Liver (tissue), 9 donors: ENCODE data around the gene MKKS. TPM values are rescaled to one million over a fixed set of nuclear protein-coding genes. Genes with fewer than 3 reads are reported as not detected.

Experiments
- DNase-seq: peaks from one replicate; pipeline ENCODE4 v3.0.0-alpha.2; 2017; ENCODE audit warnings: low spot score
- H3K27ac ChIP-seq, 2 donors: one replicate each; pipeline ENCODE4 v1.7.0; 2013; ENCODE audit warnings: inconsistent platforms in 2 of 2, low read length in 2 of 2, control low read depth in 1 of 2, low read depth in 1 of 2, mild to moderate bottlenecking in 1 of 2
- H3K27me3 ChIP-seq, 4 donors: one replicate each; pipeline versions ENCODE4 v1.6.1 to v1.7.0; 2013; ENCODE audit warnings: low read length in 3 of 4, inconsistent platforms in 1 of 4, mild to moderate bottlenecking in 1 of 4, moderate library complexity in 1 of 4; ENCODE audit not compliant: control insufficient read depth in 4 of 4, insufficient read depth in 4 of 4
- H3K36me3 ChIP-seq, 4 donors: one replicate each; pipeline versions ENCODE4 v1.6.1 to v1.7.0; 2013; ENCODE audit warnings: low read length in 3 of 4, mild to moderate bottlenecking in 3 of 4, low read depth in 1 of 4, moderate library complexity in 1 of 4; ENCODE audit not compliant: control insufficient read depth in 4 of 4, insufficient read depth in 3 of 4
- H3K4me1 ChIP-seq, 4 donors: one replicate each; pipeline versions ENCODE4 v1.6.1 to v1.7.0; 2013; ENCODE audit warnings: low read length in 3 of 4, mild to moderate bottlenecking in 3 of 4, moderate library complexity in 1 of 4; ENCODE audit not compliant: control insufficient read depth in 4 of 4, insufficient read depth in 4 of 4
- H3K4me3 ChIP-seq, 3 donors: one replicate each; pipeline versions ENCODE4 v1.6.1 to v1.7.0; 2013; ENCODE audit warnings: low read length in 3 of 3, control low read depth in 1 of 3, low read depth in 1 of 3, mild to moderate bottlenecking in 1 of 3
- H3K9ac ChIP-seq, 2 donors: one replicate each; pipeline ENCODE4 v1.7.0; 2013; ENCODE audit warnings: low read length in 2 of 2, mild to moderate bottlenecking in 2 of 2, moderate library complexity in 2 of 2, control low read depth in 1 of 2, low read depth in 1 of 2
- H3K9me3 ChIP-seq, 4 donors: one replicate each; pipeline versions ENCODE4 v1.6.1 to v1.7.0; 2013; ENCODE audit warnings: low read length in 3 of 4; ENCODE audit not compliant: control insufficient read depth in 4 of 4
- ATF3 ChIP-seq: IDR thresholded peaks from 2 replicates; pipeline ENCODE4 v1.6.1; 2016; ENCODE audit warnings: antibody characterized with exemption
- CTCF ChIP-seq: fragments of 150-350 bp; IDR thresholded peaks from 2 replicates; pipeline ENCODE4 v1.5.1; 2017; ENCODE audit warnings: improper control_type of control experiment, low read depth, low read length; ENCODE audit not compliant: missing input control
- FOXA1 ChIP-seq: IDR thresholded peaks from 2 replicates; pipeline ENCODE4 v1.6.1; 2016; ENCODE audit warnings: antibody characterized with exemption
- FOXA2 ChIP-seq: IDR thresholded peaks from 2 replicates; pipeline ENCODE4 v1.6.1; 2016; ENCODE audit warnings: antibody characterized with exemption
- GABPA ChIP-seq, 2 donors: IDR thresholded peaks in 1 of 2; conservative IDR thresholded peaks in 1 of 2; 2 replicates each; pipeline ENCODE4 v1.6.1; 2016; ENCODE audit warnings: antibody characterized with exemption in 2 of 2, mild to moderate bottlenecking in 1 of 2, moderate library complexity in 1 of 2
- HNF4A ChIP-seq, 2 donors: conservative IDR thresholded peaks; 2 replicates each; pipeline ENCODE4 v1.6.1; 2016; ENCODE audit warnings: antibody characterized with exemption in 2 of 2, mild to moderate bottlenecking in 2 of 2
- HNF4G ChIP-seq: IDR thresholded peaks from 2 replicates; pipeline ENCODE4 v1.6.1; 2016; ENCODE audit warnings: antibody characterized with exemption
- JUND ChIP-seq, 2 donors: IDR thresholded peaks; 2 replicates each; pipeline ENCODE4 v1.6.1; 2016; ENCODE audit warnings: antibody characterized with exemption in 2 of 2
- MAX ChIP-seq: IDR thresholded peaks from 2 replicates; pipeline ENCODE4 v1.6.1; 2016; ENCODE audit warnings: antibody characterized with exemption
- NR2F2 ChIP-seq: IDR thresholded peaks from 2 replicates; pipeline ENCODE4 v1.6.1; 2016; ENCODE audit warnings: antibody characterized with exemption
- RAD21 ChIP-seq, 2 donors: IDR thresholded peaks; 2 replicates each; pipeline ENCODE4 v1.6.1; 2016; ENCODE audit warnings: antibody characterized with exemption in 2 of 2, mild to moderate bottlenecking in 2 of 2
- REST ChIP-seq: IDR thresholded peaks from 2 replicates; pipeline ENCODE4 v1.6.1; 2016; ENCODE audit warnings: antibody characterized with exemption, mild to moderate bottlenecking
- RXRA ChIP-seq, 2 donors: IDR thresholded peaks; 2 replicates each; pipeline ENCODE4 v1.6.1; 2017 to 2018; ENCODE audit warnings: antibody characterized with exemption in 2 of 2, mild to moderate bottlenecking in 1 of 2
- SP1 ChIP-seq: IDR thresholded peaks from 2 replicates; pipeline ENCODE4 v1.6.1; 2018; ENCODE audit warnings: antibody characterized with exemption, mild to moderate bottlenecking
- TAF1 ChIP-seq: conservative IDR thresholded peaks from 2 replicates; pipeline ENCODE4 v1.6.1; 2016; ENCODE audit warnings: antibody characterized with exemption, mild to moderate bottlenecking
- YY1 ChIP-seq: IDR thresholded peaks from 2 replicates; pipeline ENCODE4 v1.6.1; 2016; ENCODE audit warnings: antibody characterized with exemption, mild to moderate bottlenecking
- ZBTB33 ChIP-seq: IDR thresholded peaks from 2 replicates; pipeline ENCODE4 v1.6.1; 2016; ENCODE audit warnings: antibody characterized with exemption
- WGBS: extraction: QIAGEN DNeasy Blood & Tissue Kit; methylation state at CpG from one replicate; pipeline ENCODE4 v1.1.7; 2013; 5-methylcytosine and 5-hydroxymethylcytosine counted together
- polyA plus RNA-seq, 2 donors: library from polyadenylated mRNA; stranded (reverse) in 1 of 2; unstranded in 1 of 2; fragments of 200-250 nt in 1 of 2; fragments of >200 nt in 1 of 2; fragmentation: Nextera tagmentation in 1 of 2; extraction: Ambion mirVana in 1 of 2; gene quantifications; one replicate each; pipeline versions ENCODE4 v1.2.1 to v1.2.3, GENCODE V29; 2013 to 2015
- total RNA-seq, 2 donors: library from RNA; depleted of rRNA; stranded (reverse); fragments of >200 nt; gene quantifications; one replicate each; pipeline ENCODE4 v1.2.3, GENCODE V29; 2014
- donor health status: healthy.
- donor health status: healthy.
- donor health status: healthy.
- donor health status: healthy.
- donor health status: healthy.

MKKS gene
- total and polyA plus RNA-seq, 4 donors, result 8.3 to 19.1 (median 14.7) TPM

- H3K9me3 ChIP-seq, result no peaks in the 10 kb centered on the region
- H3K9ac ChIP-seq, result no peak overlapping the region
- H3K27ac ChIP-seq, result no peak overlapping the region
- no peaks in the 10 kb centered on the region for H3K27me3 ChIP-seq
- TF ChIP-seq HNF4G (no peak), SP1 (no peak)
- H3K36me3 ChIP-seq, result no peaks in the 10 kb centered on the region
- no peak for DNase-seq
- no peak overlapping the region for H3K4me3 ChIP-seq
- peaks cover 0 to 6% (median 3%) of the 10 kb centered on the region in 4 donors for H3K4me1 ChIP-seq
- WGBS, result 89% methylated on average over 7 of the region's 7 CpGs
Measured at GRCh38 chr20:10379761-10380160, 54.3 kb downstream of the MKKS start.

GRCh38 chr20:10376270-10377075 lies 57.5 kb downstream of the MKKS start:
- Histone ChIP-seq H3K4me1 (peaks cover 4 to 22% (median 7%) of the 10 kb centered on the region in 4 donors), H3K9me3 (no peaks in the 10 kb centered on the region), H3K27ac (no peak overlapping the region), H3K4me3 (no peak overlapping the region), H3K27me3 (no peaks in the 10 kb centered on the region), H3K36me3 (no peaks in the 10 kb centered on the region), H3K9ac (no peak overlapping the region)
- peak in 1 of 2 donors; percentile 19 for TF ChIP-seq HNF4A (conservative IDR thresholded peaks at IDR 0.05)
- no peak for TF ChIP-seq JUND (IDR thresholded peaks at IDR 0.05)
- 80% methylated on average over 6 of the region's 6 CpGs for WGBS
- no peak for DNase-seq

- no peak overlapping the region for H3K9ac ChIP-seq
- no peak for DNase-seq
- WGBS, result 44% methylated on average over 2 of the region's 2 CpGs
- H3K36me3 ChIP-seq, result no peaks in the 10 kb centered on the region
- peaks cover 7 to 34% (median 13%) of the 10 kb centered on the region in 4 donors for H3K4me1 ChIP-seq
- H3K27ac ChIP-seq, result no peak overlapping the region
- H3K9me3 ChIP-seq, result no peaks in the 10 kb centered on the region
- no peak overlapping the region for H3K4me3 ChIP-seq
- TF ChIP-seq REST (no peak), ATF3 (no peak), GABPA (IDR thresholded peaks at IDR 0.05 in 1 of 2, conservative IDR thresholded peaks at IDR 0.05 in 1 of 2) (no peak), ZBTB33 (no peak), MAX (no peak), FOXA2 (no peak), CTCF (no peak), FOXA1 (no peak), YY1 (no peak), NR2F2 (no peak), RXRA (IDR thresholded peaks at IDR 0.05) (no peak), TAF1 (no peak), HNF4G (no peak), HNF4A (conservative IDR thresholded peaks at IDR 0.05) (no peak), SP1 (no peak), RAD21 (IDR thresholded peaks at IDR 0.05) (no peak), JUND (IDR thresholded peaks at IDR 0.05) (no peak)
- no peaks in the 10 kb centered on the region for H3K27me3 ChIP-seq
Measured at GRCh38 chr20:10375191-10375590, 58.8 kb downstream of the MKKS start.
